WTC11 (cell line): ENCODE data around the gene HKDC1. TPM values are rescaled to one million over a fixed set of nuclear protein-coding genes. Genes with fewer than 3 reads are reported as not detected.
"Not testable (repeated sequence)": the region's sequence is repeated elsewhere in the genome, so short reads cannot be mapped to it uniquely, and the experiment has no call there.

ENCODE experiments used
- ATAC-seq: fragments of 200-7000 bp; cut with Tn5 transposase; 2 replicates; pipeline ENCODE4 v1.10.0; 2021; ENCODE audit warnings: mild to moderate bottlenecking, moderate library complexity
- CTCF ChIA-PET: fragments of 300-600 bp; sonication (Branson Sonifier 250); formaldehyde crosslinking; loops from one replicate; lab custom pipeline; 2021; ENCODE audit warnings: antibody characterized with exemption; lab: Charles Lee
- POLR2A ChIA-PET: fragments of 350-600 bp; sonication (Branson Sonifier 250); formaldehyde crosslinking; loops from one replicate; lab custom pipeline; 2021; ENCODE audit warnings: antibody characterized with exemption; lab: Charles Lee
- DNase-seq: peaks from one replicate; pipeline ENCODE4 v3.0.0; 2021; ENCODE audit warnings: low spot score
- H3K27ac Mint-ChIP-seq: 2 replicates; pipeline ENCODE4 v1.8.0; 2021; ENCODE audit warnings: mixed read lengths
- H3K27me3 Mint-ChIP-seq: 2 replicates; pipeline ENCODE4 v1.8.0; 2021; ENCODE audit warnings: low read depth, mild to moderate bottlenecking, moderate library complexity, mixed read lengths
- H3K36me3 Mint-ChIP-seq: 2 replicates; pipeline ENCODE4 v1.8.0; 2021; ENCODE audit warnings: mixed read lengths
- H3K4me1 Mint-ChIP-seq: 2 replicates; pipeline ENCODE4 v1.8.0; 2022; ENCODE audit warnings: mixed read lengths
- H3K4me3 Mint-ChIP-seq: 2 replicates; pipeline ENCODE4 v1.8.0; 2021; ENCODE audit warnings: mild to moderate bottlenecking, moderate library complexity, mixed read lengths
- H3K9me3 Mint-ChIP-seq: 2 replicates; pipeline ENCODE4 v1.8.0; 2021; ENCODE audit warnings: mixed read lengths
- ATF3 ChIP-seq: sonication (generic); formaldehyde crosslinking; conservative IDR thresholded peaks from 2 replicates; pipeline ENCODE4 v1.8.1; 2022; ENCODE audit warnings: mild to moderate bottlenecking, missing genetic modification reagents
- CDX4 ChIP-seq: fragments of 250-450 bp; sonication (Bioruptor Pico); IDR thresholded peaks from 2 replicates; pipeline ENCODE4 v1.9.0; 2021; ENCODE audit warnings: moderate library complexity, mild to moderate bottlenecking, inconsistent platforms, borderline replicate concordance
- CTCF ChIP-seq: fragments of 200-600 bp; IDR thresholded peaks from 2 replicates; pipeline ENCODE4 v1.8.0; 2022; ENCODE audit warnings: antibody characterized with exemption
- ELF4 ChIP-seq: sonication (generic); formaldehyde crosslinking; IDR thresholded peaks from 2 replicates; pipeline ENCODE4 v1.8.1; 2022; ENCODE audit warnings: low read depth, mild to moderate bottlenecking, moderate library complexity, missing genetic modification reagents
- EMX1 ChIP-seq: fragments of 250-450 bp; sonication (Bioruptor Pico); IDR thresholded peaks from 2 replicates; pipeline ENCODE4 v1.8.0; 2021; ENCODE audit warnings: mild to moderate bottlenecking
- ERG ChIP-seq: fragments of 250-450 bp; sonication (Bioruptor Pico); IDR thresholded peaks from 2 replicates; pipeline ENCODE4 v1.8.0; 2021; ENCODE audit warnings: mild to moderate bottlenecking
- ESRRA ChIP-seq: sonication (generic); formaldehyde crosslinking; IDR thresholded peaks from 2 replicates; pipeline ENCODE4 v1.8.1; 2022; ENCODE audit warnings: mild to moderate bottlenecking, missing genetic modification reagents, borderline replicate concordance
- FOXP1 ChIP-seq: sonication (generic); formaldehyde crosslinking; IDR thresholded peaks from 2 replicates; pipeline ENCODE4 v1.8.0; 2022; ENCODE audit warnings: missing genetic modification reagents, mild to moderate bottlenecking, moderate library complexity, borderline replicate concordance
- GRHL2 ChIP-seq: fragments of 250-450 bp; sonication (Bioruptor Pico); IDR thresholded peaks from 2 replicates; pipeline ENCODE4 v1.8.0; 2022; ENCODE audit warnings: mild to moderate bottlenecking, moderate library complexity; ENCODE audit not compliant: insufficient replicate concordance, severe bottlenecking
- GTF2I ChIP-seq: fragments of 250-450 bp; sonication (Bioruptor Pico); conservative IDR thresholded peaks from 2 replicates; pipeline ENCODE4 v1.4.0; 2021; ENCODE audit warnings: mild to moderate bottlenecking
- JUN ChIP-seq: sonication (generic); formaldehyde crosslinking; IDR thresholded peaks from 2 replicates; pipeline ENCODE4 v1.8.0; 2023; ENCODE audit warnings: mild to moderate bottlenecking, missing genetic modification reagents
- NFATC4 ChIP-seq: fragments of 250-450 bp; sonication (Bioruptor Pico); IDR thresholded peaks from 2 replicates; pipeline ENCODE4 v1.9.0; 2021; ENCODE audit warnings: mild to moderate bottlenecking
- NFYB ChIP-seq: sonication (generic); formaldehyde crosslinking; conservative IDR thresholded peaks from 2 replicates; pipeline ENCODE4 v1.8.0; 2022; ENCODE audit warnings: low read depth, missing genetic modification reagents
- RORB ChIP-seq: fragments of 250-450 bp; sonication (Bioruptor Pico); IDR thresholded peaks from 2 replicates; pipeline ENCODE4 v1.9.0; 2021; ENCODE audit warnings: mild to moderate bottlenecking
- SMAD3 ChIP-seq: sonication (generic); formaldehyde crosslinking; IDR thresholded peaks from 2 replicates; pipeline ENCODE4 v1.8.0; 2022; ENCODE audit warnings: missing genetic modification reagents, mild to moderate bottlenecking, borderline replicate concordance
- SMAD4 ChIP-seq: sonication (generic); formaldehyde crosslinking; IDR thresholded peaks from 2 replicates; pipeline ENCODE4 v1.8.0; 2022; ENCODE audit warnings: mild to moderate bottlenecking, missing genetic modification reagents
- SOX15 ChIP-seq: fragments of 250-450 bp; sonication (Bioruptor Pico); IDR thresholded peaks from 2 replicates; pipeline ENCODE4 v1.9.0; 2021; ENCODE audit warnings: mild to moderate bottlenecking
- TCF7 ChIP-seq: sonication (generic); formaldehyde crosslinking; IDR thresholded peaks from 2 replicates; pipeline ENCODE4 v1.8.0; 2022; ENCODE audit warnings: mild to moderate bottlenecking, low read depth, missing genetic modification reagents, moderate library complexity
- USF2 ChIP-seq: sonication (generic); formaldehyde crosslinking; IDR thresholded peaks from 2 replicates; pipeline ENCODE4 v1.8.1; 2023; ENCODE audit warnings: mild to moderate bottlenecking, missing genetic modification reagents, moderate library complexity
- ZBTB21 ChIP-seq: sonication (generic); formaldehyde crosslinking; IDR thresholded peaks from 2 replicates; pipeline ENCODE4 v1.8.1; 2023; ENCODE audit warnings: mild to moderate bottlenecking, missing genetic modification reagents, borderline replicate concordance
- ZMAT4 ChIP-seq: fragments of 250-450 bp; sonication (Bioruptor Pico); IDR thresholded peaks from 2 replicates; pipeline ENCODE4 v1.9.0; 2021; ENCODE audit warnings: mild to moderate bottlenecking
- ZNF121 ChIP-seq: sonication (generic); formaldehyde crosslinking; IDR thresholded peaks from 2 replicates; pipeline ENCODE4 v1.8.0; 2023; ENCODE audit warnings: missing genetic modification reagents
- ZNF232 ChIP-seq: sonication (generic); formaldehyde crosslinking; IDR thresholded peaks from 2 replicates; pipeline ENCODE4 v1.8.0; 2022; ENCODE audit warnings: mild to moderate bottlenecking, missing genetic modification reagents
- ZNF396 ChIP-seq: fragments of 250-450 bp; sonication (Bioruptor Pico); IDR thresholded peaks from 2 replicates; pipeline ENCODE4 v1.8.0; 2021; ENCODE audit warnings: mild to moderate bottlenecking, moderate library complexity, borderline replicate concordance
- total RNA-seq: library from RNA; stranded (reverse); gene quantifications from 3 replicates; pipeline ENCODE4 v1.2.3, GENCODE V29; 2021

Gene HKDC1
- total RNA-seq, 1 experiment from 2014 or later, result 0.09 TPM

GRCh38 chr10:69248117-69248730, 28.1 kb downstream of the HKDC1 start:
- CTCF ChIA-PET, result no interaction called here
- no peak overlapping the region for H3K4me3 Mint-ChIP-seq
- peak; percentile 39; the same call in 1 of the 2 replicates for ATAC-seq

GRCh38 chr10:69250041-69250440, 29.9 kb downstream of the HKDC1 start:
- DNase-seq, result no peak
- Mint-ChIP-seq H3K4me1 (peaks cover 3% of the 10 kb centered on the region), H3K27me3 (no peaks in the 10 kb centered on the region), H3K36me3 (no peaks in the 10 kb centered on the region), H3K4me3 (no peak overlapping the region), H3K9me3 (no peaks in the 10 kb centered on the region), H3K27ac (no peak overlapping the region)
- ChIA-PET POLR2A (no interaction called here), CTCF (no interaction called here)
- ATAC-seq, result no peak
- no peak for TF ChIP-seq ZMAT4 (CRISPR knock-in tag)
- TF ChIP-seq CDX4 (CRISPR knock-in tag), result no peak
- no peak for TF ChIP-seq NFATC4 (CRISPR knock-in tag)
- no peak for TF ChIP-seq ZBTB21 (CRISPR knock-in tag)
- no peak for TF ChIP-seq TCF7 (CRISPR knock-in tag)
- TF ChIP-seq ATF3 (CRISPR knock-in tag), result no peak
- TF ChIP-seq GTF2I (CRISPR knock-in tag), result no peak
- no peak for TF ChIP-seq ZNF396
- no peak for TF ChIP-seq ZNF232
- no peak for TF ChIP-seq JUN (CRISPR knock-in tag)
- TF ChIP-seq EMX1, result no peak
- TF ChIP-seq ESRRA (CRISPR knock-in tag), result no peak
- no peak for TF ChIP-seq ZNF121 (CRISPR knock-in tag)
- no peak for TF ChIP-seq RORB (CRISPR knock-in tag)

More at GRCh38 chr10:69248117-69248730, 28.1 kb downstream of the HKDC1 start:
- Mint-ChIP-seq H3K4me1 (peaks cover 3% of the 10 kb centered on the region), H3K27me3 (no peaks in the 10 kb centered on the region)
- DNase-seq, result no peak
- POLR2A ChIA-PET, result no interaction called here
- TF ChIP-seq CTCF (no peak), ZNF232 (no peak), ZNF396 (no peak)
- TF ChIP-seq, all 79 proteins: peak for 0
- no peak overlapping the region for H3K27ac Mint-ChIP-seq
- no peaks in the 10 kb centered on the region for H3K36me3 Mint-ChIP-seq
- H3K9me3 Mint-ChIP-seq, result no peaks in the 10 kb centered on the region

GRCh38 chr10:69251417-69251816, 31.3 kb downstream of the HKDC1 start:
- DNase-seq, H3K9me3 Mint-ChIP-seq, H3K27ac Mint-ChIP-seq, ATAC-seq, H3K4me3 Mint-ChIP-seq, H3K27me3 Mint-ChIP-seq, H3K4me1 Mint-ChIP-seq, CTCF ChIA-PET, H3K36me3 Mint-ChIP-seq, POLR2A ChIA-PET: not testable (repeated sequence)

GRCh38 chr10:69253171-69253570, 33.0 kb downstream of the HKDC1 start:
- Mint-ChIP-seq H3K27ac (no peak overlapping the region), H3K4me3 (no peak overlapping the region), H3K4me1 (peaks cover 3% of the 10 kb centered on the region), H3K36me3 (no peaks in the 10 kb centered on the region), H3K9me3 (no peaks in the 10 kb centered on the region), H3K27me3 (no peaks in the 10 kb centered on the region)
- ChIA-PET CTCF (interaction anchor here (1.4 kb wide), 1 partner anchor 14 kb away, joined by 6 read pairs; no protein-coding TSS in a partner anchor), POLR2A (no interaction called here)
- ATAC-seq (no peak), DNase-seq (no peak)
- no peak for TF ChIP-seq RORB (CRISPR knock-in tag)
- TF ChIP-seq FOXP1 (CRISPR knock-in tag), result no peak
- no peak for TF ChIP-seq SMAD3
- no peak for TF ChIP-seq NFYB (CRISPR knock-in tag)
- TF ChIP-seq ERG, result no peak
- no peak for TF ChIP-seq ELF4
- no peak for TF ChIP-seq SOX15 (CRISPR knock-in tag)
- no peak for TF ChIP-seq SMAD4 (CRISPR knock-in tag)
- TF ChIP-seq USF2, result no peak
- no peak for TF ChIP-seq GRHL2 (CRISPR knock-in tag)
